ENCODE data around the gene ERBB4.

Gene ERBB4

DNA sequence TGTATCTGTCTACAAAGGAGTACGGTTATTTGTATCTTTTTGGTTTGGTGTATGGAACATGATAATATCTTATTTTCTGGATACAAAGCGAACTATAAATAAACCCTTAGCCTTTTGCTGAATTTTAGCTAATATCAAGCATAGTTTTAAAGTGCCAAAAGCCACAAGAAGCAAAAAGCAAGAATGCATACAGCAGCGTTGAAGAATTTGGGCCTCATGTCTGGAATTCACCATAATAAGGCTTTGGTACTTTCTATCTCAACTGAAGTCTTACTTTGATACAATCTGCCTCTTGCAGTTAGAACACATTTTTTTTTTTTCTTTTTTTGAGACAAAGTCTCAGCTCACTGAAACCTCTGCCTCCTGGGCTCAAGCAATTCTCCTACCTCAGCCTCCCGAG is 151.5 kb downstream of the ERBB4 start:
- no peak for DNase-seq (ENCODE audit: low read depth)
- TF ChIP-seq, protein P1, sequence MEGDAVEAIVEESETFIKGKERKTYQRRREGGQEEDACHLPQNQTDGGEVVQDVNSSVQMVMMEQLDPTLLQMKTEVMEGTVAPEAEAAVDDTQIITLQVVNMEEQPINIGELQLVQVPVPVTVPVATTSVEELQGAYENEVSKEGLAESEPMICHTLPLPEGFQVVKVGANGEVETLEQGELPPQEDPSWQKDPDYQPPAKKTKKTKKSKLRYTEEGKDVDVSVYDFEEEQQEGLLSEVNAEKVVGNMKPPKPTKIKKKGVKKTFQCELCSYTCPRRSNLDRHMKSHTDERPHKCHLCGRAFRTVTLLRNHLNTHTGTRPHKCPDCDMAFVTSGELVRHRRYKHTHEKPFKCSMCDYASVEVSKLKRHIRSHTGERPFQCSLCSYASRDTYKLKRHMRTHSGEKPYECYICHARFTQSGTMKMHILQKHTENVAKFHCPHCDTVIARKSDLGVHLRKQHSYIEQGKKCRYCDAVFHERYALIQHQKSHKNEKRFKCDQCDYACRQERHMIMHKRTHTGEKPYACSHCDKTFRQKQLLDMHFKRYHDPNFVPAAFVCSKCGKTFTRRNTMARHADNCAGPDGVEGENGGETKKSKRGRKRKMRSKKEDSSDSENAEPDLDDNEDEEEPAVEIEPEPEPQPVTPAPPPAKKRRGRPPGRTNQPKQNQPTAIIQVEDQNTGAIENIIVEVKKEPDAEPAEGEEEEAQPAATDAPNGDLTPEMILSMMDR (conservative IDR thresholded peaks at IDR 0.05; ENCODE audit: control insufficient read depth, insufficient read depth, low read depth, low read length) = no peak
- no peak overlapping the region for H3K4me3 ChIP-seq (ENCODE audit: control insufficient read depth, low read depth, low read length)

DNA sequence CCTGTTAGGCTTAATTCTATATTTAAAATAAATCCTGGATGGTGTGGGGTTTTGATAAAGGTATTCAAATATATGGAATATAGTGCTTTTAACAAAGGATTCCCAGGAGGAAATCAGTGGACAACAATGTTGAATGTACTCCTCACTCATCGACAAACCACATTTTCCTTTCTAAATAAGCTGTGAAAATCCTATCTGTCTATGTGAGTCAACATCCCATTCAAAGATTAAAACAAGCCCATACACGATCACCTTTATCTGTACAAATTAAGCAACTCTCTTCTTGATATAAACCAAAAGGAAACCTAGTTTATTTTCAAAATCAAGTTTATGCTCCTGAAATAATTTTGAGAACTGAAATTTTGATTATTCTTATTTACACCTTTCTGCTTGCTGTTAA is 153.4 kb downstream of the ERBB4 start:
- TF ChIP-seq, protein P1 (conservative IDR thresholded peaks at IDR 0.05; ENCODE audit: control insufficient read depth, insufficient read depth, low read depth, low read length) = no peak
- H3K4me3 ChIP-seq (ENCODE audit: control insufficient read depth, low read depth, low read length) = no peak overlapping the region
- no peak for DNase-seq (ENCODE audit: low read depth)

DNA sequence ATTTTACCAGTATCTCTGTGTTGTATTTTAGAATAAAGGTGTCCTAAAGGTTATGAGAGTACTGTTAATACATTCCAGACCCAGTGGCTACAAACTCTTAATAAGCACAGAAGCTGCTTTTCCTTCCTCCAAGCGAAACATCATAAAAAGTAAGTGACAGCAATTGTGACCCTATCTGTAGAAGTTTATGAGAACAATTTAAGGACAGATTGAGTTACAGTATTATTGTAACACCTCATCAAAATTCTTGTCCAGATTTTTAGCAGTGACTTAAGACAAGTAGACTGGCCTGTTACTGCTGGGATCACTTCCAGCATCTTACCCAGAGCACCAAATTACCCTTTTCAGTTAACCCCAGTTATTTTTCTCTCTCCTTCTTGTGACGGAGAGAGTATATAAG is 154.6 kb downstream of the ERBB4 start:
- TF ChIP-seq, protein P1 (conservative IDR thresholded peaks at IDR 0.05; ENCODE audit: control insufficient read depth, insufficient read depth, low read depth, low read length) = no peak

DNA sequence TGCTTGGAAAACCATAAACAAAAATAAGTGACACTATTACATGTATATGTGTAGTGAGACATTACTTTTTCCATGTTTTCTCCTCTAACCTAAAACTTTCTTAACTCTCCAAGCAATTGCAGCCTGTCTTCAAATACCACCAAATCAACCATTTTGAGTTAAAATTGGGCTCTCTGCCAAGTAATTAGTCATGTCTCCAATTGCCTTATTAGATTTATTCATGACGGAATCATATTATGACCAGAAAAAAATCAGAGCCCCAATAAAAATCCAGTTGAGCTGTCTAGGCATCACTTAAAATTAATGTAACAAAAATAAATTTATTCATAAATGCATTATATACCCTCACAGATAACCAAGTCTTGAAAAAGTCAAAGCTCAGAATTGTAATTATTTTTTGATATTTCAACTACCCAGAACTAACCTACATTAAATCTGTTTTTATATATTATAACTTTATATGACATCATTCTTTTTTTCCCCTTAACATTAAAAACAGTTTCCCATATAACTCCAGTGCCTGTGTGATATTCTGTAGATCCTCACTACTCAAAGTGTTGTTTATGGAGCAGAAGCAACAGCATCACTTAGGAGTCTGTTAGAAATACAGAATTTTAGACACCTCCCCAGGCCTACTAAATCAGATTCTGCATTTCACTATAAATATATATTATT is 157.0 kb downstream of the ERBB4 start:
- TF ChIP-seq, protein P1 (conservative IDR thresholded peaks at IDR 0.05; ENCODE audit: control insufficient read depth, insufficient read depth, low read depth, low read length) = no peak
- H3K4me3 ChIP-seq (ENCODE audit: control insufficient read depth, low read depth, low read length) = no peak overlapping the region
- DNase-seq (ENCODE audit: low read depth) = peak; percentile 21

More for the DNA sequence above, 154.6 kb downstream of the ERBB4 start:
- no peak overlapping the region for H3K4me3 ChIP-seq (ENCODE audit: control insufficient read depth, low read depth, low read length)
- DNase-seq (ENCODE audit: low read depth) = no peak

DNA sequence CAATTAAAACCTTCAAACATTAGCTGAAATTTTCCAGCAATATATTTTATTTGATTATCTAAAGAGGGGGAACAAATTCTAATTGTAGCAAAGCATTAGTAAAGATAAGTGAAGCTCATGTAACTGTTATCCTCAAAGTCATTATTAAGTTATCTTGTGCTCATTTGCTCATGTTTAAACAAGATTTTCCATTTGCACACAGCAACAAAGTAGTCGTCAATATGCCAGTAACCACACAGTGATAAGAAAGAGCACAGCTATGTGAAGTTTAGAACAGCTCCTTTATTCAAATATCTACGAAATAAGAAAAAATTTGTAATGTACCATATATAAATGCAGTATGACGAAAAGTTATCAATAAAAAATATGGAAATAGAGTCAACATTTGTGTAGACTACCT is 159.5 kb downstream of the ERBB4 start:
- TF ChIP-seq, protein P1 (conservative IDR thresholded peaks at IDR 0.05; ENCODE audit: control insufficient read depth, insufficient read depth, low read depth, low read length) = no peak
- no peak overlapping the region for H3K4me3 ChIP-seq (ENCODE audit: control insufficient read depth, low read depth, low read length)
- DNase-seq (ENCODE audit: low read depth) = no peak

DNA sequence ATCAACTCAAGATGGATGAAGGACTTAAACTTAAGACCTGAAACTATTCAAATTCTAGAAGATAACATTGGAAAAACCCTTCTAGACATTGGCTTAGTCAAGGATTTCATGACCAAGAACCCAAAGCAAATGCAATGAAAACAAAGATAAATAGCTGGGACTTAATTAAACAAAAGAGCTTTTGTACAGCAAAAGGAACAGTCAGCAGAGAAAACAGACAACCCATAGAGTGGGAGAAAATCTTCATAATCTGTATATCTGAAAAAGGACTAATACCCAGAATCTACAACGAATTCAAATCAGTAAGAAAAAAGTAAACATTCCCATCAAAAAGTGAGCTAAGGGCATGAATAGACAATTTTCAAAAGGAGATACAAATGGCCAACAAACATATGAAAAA is 171.2 kb downstream of the ERBB4 start:
- TF ChIP-seq, protein P1 (conservative IDR thresholded peaks at IDR 0.05; ENCODE audit: control insufficient read depth, insufficient read depth, low read depth, low read length) = no peak

More for the DNA sequence above, 171.2 kb downstream of the ERBB4 start:
- no peak overlapping the region for H3K4me3 ChIP-seq (ENCODE audit: control insufficient read depth, low read depth, low read length)
- DNase-seq (ENCODE audit: low read depth) = no peak
